ENCODE measurements around the gene NASP.

Gene NASP, protein sequence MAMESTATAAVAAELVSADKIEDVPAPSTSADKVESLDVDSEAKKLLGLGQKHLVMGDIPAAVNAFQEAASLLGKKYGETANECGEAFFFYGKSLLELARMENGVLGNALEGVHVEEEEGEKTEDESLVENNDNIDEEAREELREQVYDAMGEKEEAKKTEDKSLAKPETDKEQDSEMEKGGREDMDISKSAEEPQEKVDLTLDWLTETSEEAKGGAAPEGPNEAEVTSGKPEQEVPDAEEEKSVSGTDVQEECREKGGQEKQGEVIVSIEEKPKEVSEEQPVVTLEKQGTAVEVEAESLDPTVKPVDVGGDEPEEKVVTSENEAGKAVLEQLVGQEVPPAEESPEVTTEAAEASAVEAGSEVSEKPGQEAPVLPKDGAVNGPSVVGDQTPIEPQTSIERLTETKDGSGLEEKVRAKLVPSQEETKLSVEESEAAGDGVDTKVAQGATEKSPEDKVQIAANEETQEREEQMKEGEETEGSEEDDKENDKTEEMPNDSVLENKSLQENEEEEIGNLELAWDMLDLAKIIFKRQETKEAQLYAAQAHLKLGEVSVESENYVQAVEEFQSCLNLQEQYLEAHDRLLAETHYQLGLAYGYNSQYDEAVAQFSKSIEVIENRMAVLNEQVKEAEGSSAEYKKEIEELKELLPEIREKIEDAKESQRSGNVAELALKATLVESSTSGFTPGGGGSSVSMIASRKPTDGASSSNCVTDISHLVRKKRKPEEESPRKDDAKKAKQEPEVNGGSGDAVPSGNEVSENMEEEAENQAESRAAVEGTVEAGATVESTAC

DNA sequence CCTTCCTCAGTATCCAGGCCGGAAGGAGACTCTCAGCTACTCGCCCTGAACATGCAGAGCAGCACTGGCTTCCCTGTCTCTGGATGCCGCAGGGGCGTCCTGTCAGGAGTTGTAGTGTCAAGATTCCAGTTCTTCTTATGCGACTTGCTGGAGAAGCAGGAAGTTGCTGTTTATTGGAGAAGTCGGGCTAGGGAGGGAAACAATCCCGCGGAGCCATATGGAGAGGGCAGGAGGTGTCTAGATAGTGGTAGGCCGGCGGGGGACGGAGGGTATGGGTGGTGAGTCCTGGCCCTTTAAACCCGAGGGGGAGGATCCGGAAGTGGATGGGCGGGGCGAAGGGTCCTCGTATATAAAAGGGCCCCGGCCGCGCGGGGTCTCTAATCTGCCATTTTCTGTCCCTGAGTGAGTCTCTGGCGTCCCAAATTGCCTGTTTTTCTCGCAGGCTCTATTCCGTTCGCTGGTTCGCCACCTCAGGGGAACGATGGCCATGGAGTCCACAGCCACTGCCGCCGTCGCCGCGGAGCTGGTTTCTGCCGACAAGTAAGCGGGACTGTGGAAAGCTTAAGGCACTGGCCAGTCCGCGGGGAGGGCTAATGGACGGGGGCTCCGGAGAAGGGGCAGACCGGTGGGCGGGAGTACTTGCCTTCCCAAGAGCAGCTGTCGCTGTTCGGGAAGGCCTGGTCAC lies at the start of gene NASP:
Gene NASP (plus strand): TSS at position 376 of the 685 bp plus-strand sequence. CDS start 106 bp downstream, at position 482.
- peak; percentile 94 for DNase-seq

DNA sequence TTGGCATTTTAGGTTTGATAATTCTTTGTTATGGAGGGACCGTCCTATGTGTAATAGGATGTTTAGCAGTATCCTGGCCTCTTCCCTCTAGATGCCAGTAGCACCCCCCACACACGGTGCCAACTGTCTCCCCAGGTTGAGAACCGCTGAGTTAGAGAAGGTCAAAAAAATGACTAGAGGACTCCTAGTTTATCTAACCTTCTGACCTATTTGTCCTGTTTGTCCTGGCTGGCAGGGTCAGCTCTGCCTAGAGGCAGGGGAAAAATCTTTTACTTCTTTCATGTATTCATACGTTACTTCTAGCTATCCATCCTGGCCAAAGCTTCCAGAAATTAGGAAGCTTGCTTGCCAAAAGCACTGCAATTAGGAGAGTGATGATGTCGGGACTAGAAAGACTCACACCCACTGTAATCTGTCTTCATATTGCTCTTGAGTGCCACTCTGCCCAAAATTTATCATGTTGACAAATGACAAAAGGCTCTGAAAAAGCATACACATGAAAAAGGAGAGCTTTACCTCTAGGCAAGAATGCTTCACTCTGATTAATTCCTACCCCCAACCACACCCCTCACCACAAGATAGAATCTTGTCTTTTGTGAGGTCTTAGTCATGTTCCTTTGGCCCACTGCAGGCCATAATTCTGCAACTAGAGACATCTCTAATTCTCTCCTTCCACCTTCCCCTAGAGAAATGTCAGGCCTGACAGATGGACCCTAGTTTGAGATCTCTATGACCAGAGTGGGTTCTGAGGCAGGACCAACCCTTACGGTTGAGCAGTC lies 47.7 kb upstream of the NASP start:
- DNase-seq, result no peak

DNA sequence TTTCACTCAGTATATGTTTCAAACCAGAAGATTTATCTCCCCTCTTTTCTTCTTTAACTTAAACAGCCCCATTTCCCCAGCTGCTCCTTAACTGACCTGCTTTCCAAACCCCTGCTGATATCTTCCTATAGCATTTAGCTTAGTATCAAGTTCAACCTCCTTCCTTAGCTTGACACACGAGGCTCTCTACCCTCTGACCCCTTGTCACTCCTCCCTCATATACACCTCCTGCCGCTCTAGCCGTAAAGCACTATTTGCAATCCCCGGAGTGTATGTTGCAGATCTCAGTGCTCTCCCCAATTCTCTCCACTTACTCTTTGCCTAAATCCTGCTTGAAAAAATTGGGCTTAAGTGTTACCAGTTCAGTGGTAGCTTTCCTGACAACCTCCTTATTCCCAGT lies 47.0 kb upstream of the NASP start:
- no peak for DNase-seq

DNA sequence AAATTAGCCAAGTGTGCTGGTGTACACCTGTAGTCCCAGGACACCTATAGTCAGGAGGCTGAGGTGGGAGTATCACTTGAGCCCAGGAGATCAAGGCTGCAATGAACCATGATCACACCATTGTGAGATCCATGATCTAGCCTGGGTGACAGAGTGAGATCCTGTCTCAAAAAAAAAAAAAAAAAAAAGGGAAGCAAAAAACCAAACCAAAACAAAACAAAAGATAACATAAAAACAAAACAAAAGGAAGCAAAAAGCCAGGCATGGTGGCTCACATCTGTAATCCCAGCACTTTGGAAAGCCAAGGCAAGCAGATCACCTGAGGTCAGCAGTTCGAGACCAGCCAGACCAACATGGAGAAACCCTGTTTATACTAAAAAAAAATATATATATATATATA lies 42.6 kb upstream of the NASP start:
- no peak for DNase-seq

DNA sequence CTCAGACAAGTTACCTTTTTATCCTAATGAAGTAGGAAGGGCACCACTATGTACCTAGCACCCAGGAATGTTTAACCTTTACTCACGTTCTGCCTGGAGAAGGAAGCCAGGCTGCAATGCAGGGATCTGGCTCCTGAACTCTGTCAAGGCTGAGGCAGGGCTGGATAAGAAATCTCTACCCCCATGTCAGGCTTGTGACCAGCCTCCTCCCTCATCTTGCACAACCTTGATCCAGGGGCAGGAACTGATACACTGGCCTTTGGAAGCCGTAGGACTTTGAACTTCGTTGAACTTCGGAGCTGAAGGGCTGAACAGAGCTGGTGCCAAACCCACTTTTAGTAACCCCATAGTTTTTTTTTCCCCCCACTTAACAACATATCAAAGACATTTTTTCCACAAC lies 41.2 kb upstream of the NASP start:
- DNase-seq, result no peak

DNA sequence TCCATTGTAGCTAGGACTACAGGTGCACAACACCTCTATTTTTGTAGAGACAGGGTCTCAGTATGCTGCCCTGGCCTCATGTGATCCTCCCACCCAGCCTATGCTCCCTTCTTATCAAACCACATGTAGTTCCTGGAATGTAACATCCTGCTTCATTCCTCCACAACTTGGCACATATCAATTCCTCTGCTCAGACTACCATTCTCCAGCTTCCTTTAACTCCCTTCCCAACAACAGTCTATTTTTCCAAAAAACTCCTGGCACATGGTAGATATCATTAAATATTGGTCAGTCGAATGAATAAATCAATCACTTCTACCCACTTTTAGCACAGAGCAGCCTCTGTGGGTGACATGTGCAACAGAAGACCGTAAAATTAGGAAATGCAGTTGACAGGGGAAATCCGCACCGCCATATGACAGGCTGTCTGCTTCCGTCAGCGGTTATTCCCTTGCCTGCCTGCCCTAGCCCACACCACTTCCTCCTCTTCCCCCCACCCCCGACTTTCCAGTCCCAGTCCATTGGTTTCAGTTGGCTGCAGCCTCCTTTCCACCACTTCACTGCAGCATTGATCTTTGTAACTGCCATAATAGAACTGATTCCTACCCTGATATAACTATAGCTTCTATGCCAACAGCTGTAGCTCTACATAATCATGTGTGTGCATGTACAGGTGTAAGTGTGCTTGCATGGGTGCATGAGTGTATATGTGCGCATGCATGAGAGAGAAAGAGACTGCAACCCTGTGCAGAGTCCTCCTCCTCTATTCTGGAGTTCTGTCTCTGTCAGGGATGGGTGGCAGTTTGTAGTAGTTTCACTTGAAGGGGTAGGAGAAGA lies 40.0 kb upstream of the NASP start:
- peak; percentile 81 for DNase-seq

DNA sequence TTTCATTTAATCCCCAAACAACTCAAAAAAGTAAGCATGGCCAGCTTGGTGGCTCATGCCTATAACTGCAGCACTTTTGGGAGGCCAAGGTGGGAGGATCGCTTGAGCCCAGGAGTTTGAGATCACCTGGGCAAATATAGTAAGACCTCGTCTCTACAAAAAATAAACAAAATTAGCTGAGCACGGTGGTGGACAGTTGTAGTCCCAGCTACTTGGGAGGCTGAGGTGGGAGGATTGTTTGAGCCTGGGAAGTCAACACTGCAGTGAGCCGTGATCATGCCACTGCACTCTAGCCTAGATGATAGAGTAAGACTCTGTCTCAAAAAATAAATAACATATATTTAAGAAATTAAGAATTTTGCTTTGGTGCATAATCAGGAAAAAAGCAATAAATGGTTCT lies 39.3 kb upstream of the NASP start:
- DNase-seq, result no peak

DNA sequence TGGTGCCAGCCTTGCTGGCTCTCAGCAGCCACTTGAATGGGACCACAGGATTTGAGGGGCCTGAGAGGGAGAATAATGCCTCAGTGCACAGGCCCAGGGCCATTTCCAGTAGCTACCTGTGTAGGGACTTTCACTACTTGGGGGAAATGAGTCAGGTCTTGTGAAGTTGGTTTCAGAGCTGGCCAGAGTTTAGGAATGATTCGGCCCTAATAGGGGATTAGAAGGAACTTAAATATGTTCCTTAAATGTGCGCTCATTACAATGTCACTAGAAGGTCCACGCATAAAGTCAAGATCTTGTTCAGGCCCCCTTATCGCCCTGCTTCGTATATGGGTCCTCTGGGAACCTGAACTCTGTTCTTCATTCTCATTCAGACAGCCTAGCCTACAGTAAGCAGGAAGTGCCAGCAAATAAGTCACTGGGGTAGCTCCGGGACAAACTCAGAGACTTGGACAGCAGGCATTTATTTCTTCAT lies 38.8 kb upstream of the NASP start:
- DNase-seq, result no peak

DNA sequence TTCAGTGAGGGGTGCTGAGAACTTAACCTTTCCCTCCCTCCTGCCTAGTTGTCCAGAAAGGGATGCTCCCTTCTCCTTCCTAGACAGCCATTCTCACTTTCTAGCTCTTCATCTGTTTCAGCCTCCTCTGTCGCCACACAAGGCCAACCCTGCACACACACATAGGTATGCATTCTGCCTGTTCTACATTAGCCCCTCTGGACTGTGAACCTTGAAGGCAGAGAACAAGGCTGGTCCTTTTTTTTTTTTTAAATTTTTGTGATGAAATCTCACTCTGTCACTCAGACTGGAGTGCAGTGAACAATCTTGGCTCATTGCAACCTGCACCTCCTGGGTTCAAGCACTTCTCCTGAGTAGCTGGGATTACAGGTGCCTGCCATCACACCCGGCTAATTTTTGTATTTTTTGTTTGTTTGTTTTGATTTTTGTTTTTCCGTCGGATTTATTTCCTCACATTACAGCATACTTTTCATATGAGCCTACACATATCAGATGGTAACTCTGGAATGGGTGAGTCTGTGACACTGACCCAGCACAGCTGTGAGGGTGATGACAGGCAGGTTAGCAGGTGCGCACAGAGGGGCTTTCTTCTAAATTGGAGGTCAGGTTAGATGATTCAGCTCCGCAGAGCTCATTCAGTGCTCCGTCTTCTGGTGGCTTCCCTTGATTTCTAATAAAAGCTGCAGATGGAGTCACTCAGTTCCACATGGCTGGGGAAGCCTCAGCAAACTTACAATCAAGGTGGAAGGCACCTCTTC lies 38.1 kb upstream of the NASP start:
- DNase-seq, result no peak

DNA sequence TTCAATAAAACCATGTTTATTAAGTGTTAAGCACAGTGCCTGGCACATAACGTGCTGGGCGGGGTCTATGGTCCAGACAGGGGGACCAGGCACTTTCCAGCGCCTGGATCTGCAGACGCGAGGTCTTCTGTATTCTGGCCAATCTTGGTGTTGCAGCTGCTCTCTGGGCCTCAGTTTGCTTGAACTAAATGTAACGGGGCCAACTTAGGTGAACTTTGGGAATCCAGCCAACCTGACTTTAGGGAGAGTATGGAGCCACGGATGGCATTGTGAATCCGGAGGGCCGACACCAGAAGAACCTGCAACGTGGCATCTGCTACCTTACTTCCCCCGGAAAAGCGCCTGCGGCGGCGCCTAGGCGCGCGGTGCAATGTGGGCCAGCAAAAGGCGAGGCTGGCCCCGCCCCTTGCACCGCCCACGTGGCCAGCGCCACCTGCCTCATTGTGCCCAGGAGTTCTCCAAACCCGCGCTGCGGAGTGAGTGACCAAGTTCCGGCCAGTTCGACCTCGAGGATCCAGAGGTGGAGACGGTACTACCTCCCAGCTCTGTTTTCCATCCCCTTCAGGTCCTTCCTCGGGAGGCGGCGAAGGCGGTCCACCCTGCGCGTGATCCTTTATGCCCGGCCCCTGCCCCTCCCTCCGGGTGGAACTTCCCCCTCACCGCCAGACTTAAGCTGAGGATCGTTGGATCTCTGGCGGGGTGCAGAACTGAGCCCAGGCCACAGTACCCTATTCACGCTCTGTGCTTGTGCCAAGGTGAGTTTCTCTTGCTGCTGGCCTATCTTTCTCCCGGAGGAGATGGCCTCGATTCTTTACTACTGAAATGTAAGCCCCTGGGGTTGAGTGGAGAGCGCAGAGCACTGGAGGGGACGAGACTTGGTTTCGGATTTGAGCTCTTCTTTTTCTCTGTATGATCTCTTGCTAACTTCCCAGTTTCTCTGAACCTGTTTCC lies 33.2 kb upstream of the NASP start, which contains the start of gene AKR1A1:
Gene AKR1A1 (plus strand): TSS at position 426 of the 951 bp plus-strand sequence. CDS start 10,969 bp downstream, outside the sequence.
- peak; percentile 87 for DNase-seq

DNA sequence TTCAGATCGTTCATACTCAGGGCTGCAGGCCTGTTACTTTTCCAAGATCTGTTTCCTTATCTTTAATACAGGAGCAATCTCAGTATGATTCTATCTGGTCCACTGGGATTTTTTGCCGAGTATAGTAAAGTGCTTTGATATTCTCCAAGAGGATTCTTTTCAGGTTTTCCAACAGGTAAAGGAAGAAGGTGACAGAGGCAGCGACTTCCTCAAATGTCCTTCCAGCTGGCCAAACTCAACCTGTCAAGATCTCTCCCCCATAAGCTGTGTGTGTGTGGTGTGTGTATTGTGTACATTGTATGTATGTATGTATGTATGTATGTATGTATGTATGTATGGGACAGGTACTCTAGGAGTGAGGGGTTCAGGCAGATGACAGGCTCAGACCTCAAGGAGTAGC lies 32.2 kb upstream of the NASP start:
- no peak for DNase-seq

DNA sequence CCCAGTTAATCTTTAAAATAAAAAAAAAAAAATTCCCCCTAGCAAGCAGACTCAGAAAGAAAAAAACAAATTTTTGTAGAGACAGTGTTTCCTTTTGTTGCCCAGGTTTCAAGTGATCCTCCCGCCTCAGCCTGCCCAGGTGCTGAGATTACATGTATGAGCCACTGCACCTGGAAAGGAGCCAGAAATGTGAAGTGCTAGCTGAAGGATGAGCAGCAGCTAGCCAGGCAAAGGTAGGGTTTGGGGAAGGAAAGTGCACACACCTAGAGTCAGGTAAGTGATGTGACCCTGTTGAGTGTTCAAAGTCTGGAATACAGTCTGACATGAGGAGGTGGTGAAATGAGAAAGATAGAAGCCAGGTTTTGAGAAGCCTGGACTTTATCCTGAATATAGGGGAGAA lies 31.5 kb upstream of the NASP start:
- DNase-seq, result no peak

DNA sequence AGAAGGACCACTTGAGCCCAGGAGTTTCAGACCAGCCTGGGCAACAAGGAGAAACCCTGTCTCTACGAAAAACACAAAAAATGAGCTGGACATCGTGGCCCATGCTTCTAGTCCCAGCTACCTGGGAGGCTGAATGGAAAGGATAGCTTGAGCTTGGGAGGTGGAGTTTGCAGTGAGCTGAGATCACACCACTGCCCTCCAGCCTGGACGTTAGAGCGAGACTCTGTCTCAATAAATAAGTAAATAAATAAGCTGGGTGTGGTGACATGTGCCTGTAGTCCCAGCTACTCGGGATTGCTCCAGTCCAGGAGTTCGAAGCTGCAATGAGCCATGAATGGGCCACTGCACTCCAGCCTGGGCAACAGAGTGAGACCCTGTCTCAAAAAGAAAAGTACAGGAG lies 29.6 kb upstream of the NASP start:
- DNase-seq, result no peak

DNA sequence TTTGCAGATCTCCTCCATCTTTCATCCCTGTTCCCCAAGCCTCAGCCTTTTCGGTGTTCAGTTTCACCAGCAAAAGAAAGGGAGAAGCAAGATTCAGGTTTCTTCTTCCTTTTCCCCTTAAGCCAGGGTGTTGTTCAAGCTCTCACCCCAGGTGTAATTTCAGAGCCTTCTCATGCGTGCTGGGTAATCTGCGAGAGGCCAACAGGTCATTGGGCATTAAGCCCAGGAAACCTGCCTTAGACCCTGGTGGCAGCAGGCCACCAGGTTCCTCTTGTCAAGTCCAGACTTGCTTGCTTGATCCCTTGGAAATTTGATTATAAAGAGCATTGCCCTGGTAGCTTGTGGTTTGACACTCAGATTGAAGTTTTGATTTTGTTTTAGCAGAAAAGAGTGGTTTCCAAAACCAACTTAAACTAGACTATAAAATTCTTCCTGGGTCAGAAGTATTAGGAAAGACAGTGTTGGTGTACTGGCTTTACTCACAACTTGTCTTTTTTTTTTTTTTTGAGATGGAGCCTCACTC lies 26.4 kb upstream of the NASP start:
- no peak for DNase-seq

DNA sequence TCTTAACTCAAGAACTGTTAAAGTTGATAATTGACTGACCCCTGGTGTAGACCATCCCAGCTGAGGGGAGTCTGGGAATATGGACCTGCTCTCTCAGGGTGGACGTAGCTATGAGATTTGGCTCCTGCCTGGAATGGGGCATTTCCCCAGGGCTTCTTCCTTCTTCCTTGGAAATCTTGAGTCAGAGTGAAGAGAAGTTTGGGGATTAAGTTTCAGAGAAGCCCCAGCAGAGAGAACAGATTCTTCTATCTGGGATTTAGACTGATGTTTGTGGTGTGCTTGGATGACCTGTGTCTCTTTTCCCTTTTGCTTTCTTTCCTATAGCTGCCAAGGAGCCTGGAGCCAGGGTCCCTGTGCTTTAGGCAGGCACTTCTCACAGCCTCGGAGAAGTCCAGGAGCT lies 20.0 kb upstream of the NASP start:
- no peak for DNase-seq

DNA sequence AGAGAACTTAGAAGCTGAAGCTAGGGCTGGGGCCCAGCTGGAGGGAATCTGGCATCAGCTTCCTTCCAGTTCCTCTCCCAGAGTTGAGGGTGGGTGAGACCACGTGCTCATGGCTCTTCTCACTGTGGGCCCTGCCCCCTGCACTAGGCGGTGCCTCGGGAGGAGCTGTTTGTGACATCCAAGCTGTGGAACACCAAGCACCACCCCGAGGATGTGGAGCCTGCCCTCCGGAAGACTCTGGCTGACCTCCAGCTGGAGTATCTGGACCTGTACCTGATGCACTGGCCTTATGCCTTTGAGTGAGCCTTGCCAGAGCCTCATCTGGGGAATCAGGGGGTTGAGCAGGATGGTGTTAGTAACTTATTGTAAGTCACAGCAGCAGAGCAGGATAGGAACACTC lies 17.1 kb upstream of the NASP start:
- DNase-seq, result no peak

DNA sequence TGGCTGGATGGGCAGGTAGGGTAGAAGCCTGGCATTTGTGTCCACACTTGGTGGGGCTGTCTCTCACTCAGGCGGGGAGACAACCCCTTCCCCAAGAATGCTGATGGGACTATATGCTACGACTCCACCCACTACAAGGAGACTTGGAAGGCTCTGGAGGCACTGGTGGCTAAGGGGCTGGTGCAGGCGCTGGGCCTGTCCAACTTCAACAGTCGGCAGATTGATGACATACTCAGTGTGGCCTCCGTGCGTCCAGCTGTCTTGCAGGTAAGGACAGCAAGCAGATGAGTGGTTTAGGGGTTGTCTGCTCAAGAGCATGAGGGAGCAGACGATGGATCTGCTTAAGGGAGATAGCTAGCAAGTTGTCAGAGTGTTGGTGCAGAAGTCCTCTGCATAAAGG lies 15.9 kb upstream of the NASP start:
- no peak for DNase-seq

DNA sequence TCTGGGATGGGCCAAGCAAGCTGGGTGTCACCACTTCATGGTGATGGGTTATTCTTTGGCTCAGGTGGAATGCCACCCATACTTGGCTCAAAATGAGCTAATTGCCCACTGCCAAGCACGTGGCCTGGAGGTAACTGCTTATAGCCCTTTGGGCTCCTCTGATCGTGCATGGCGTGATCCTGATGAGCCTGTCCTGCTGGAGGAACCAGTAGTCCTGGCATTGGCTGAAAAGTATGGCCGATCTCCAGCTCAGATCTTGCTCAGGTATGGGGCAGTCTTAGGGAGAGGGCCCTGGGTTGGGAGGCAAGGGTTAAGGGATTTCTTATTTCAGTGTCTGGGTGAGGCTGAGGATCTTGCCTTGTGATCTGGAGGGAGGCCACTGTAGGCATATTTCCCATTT lies 15.4 kb upstream of the NASP start:
- no peak for DNase-seq

DNA sequence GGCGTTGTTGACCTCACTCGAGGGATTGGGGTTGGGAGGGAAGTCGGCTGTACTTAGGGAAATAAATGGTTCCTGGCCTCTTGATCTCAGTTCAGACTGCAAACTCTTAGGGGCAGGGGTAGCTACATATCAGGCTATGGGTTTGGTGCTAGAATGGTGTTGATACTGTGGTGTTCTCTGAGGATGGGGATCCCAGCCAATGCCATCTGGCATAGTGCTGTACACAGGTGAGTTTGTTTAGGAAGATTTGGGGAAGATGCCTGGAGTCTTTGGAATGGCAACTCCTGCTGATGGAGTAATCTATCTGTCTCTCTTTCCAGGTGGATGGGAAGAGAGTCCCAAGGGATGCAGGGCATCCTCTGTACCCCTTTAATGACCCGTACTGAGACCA lies 14.3 kb upstream of the NASP start:
- no peak for DNase-seq
